ENCODE results near the gene PER2. TPM values are rescaled to one million over a fixed set of nuclear protein-coding genes. Genes with fewer than 3 reads are reported as not detected.

Gene PER2
- total RNA-seq, 4 donors from 2014 or later, result 6.2 to 28.0 (median 12.0) TPM

GRCh38 chr2:238237431-238238135 is 50.8 kb downstream of the PER2 start:
- Histone ChIP-seq H3K27me3 (peaks cover 0 to 56% (median 2%) of the 10 kb centered on the region in 4 donors), H3K9me3 (no peaks in the 10 kb centered on the region), H3K4me1 (peaks cover 15 to 37% (median 23%) of the 10 kb centered on the region in 3 donors), H3K36me3 (no peaks in the 10 kb centered on the region), H3K4me3 (no peak overlapping the region), H3K27ac (no peak overlapping the region)
- DNase-seq, result no peak
- 75 to 91% methylated on average over 7 to 11 of the region's 11 CpGs for WGBS, 2 donors
- intact Hi-C loops (cut with DNase I), result no loop called here
- TF ChIP-seq POLR2A (IDR thresholded peaks at IDR 0.05) (no peak), CTCF (IDR thresholded peaks at IDR 0.05) (no peak)

GRCh38 chr2:238236571-238236970 is 51.8 kb downstream of the PER2 start:
- peaks cover 15 to 38% (median 23%) of the 10 kb centered on the region in 3 donors for H3K4me1 ChIP-seq
- peaks cover 0 to 56% (median 2%) of the 10 kb centered on the region in 4 donors for H3K27me3 ChIP-seq
- no peaks in the 10 kb centered on the region for H3K9me3 ChIP-seq
- H3K4me3 ChIP-seq, result no peak overlapping the region
- no peak for DNase-seq
- no peaks in the 10 kb centered on the region for H3K36me3 ChIP-seq
- WGBS, 2 donors, result 85 to 90% methylated on average over 3 to 4 of the region's 4 CpGs
- TF ChIP-seq CTCF (IDR thresholded peaks at IDR 0.05), result no peak
- TF ChIP-seq POLR2A (IDR thresholded peaks at IDR 0.05), result no peak
- H3K27ac ChIP-seq, result no peak overlapping the region
- intact Hi-C loops (cut with DNase I), result no loop called here

GRCh38 chr2:238235856-238236255 is 52.6 kb downstream of the PER2 start:
- Histone ChIP-seq H3K4me3 (no peak overlapping the region), H3K9me3 (no peaks in the 10 kb centered on the region), H3K27me3 (peaks cover 0 to 56% (median 2%) of the 10 kb centered on the region in 4 donors), H3K36me3 (no peaks in the 10 kb centered on the region), H3K4me1 (peaks cover 18 to 38% (median 20%) of the 10 kb centered on the region in 3 donors), H3K27ac (no peak overlapping the region)
- no peak for DNase-seq
- no peak for TF ChIP-seq CTCF (IDR thresholded peaks at IDR 0.05)
- TF ChIP-seq POLR2A (IDR thresholded peaks at IDR 0.05), result no peak
- intact Hi-C loops (cut with DNase I), result no loop called here
- WGBS, 2 donors, result 77 to 88% methylated on average over 4 to 6 of the region's 7 CpGs

- Histone ChIP-seq H3K4me1 (peaks cover 13 to 36% (median 15%) of the 10 kb centered on the region in 3 donors), H3K27me3 (peaks cover 0 to 53% (median 2%) of the 10 kb centered on the region in 4 donors), H3K9me3 (no peaks in the 10 kb centered on the region), H3K4me3 (no peak overlapping the region), H3K36me3 (no peaks in the 10 kb centered on the region), H3K27ac (no peak overlapping the region)
- intact Hi-C loops (cut with DNase I), result no loop called here
- TF ChIP-seq POLR2A (IDR thresholded peaks at IDR 0.05), result no peak
- TF ChIP-seq CTCF (IDR thresholded peaks at IDR 0.05), result no peak
- 52 to 69% methylated on average over 11 of the region's 11 CpGs for WGBS, 2 donors
- no peak for DNase-seq
These were observed 53.1 kb downstream of the PER2 start for GRCh38 chr2:238235331-238235732.

GRCh38 chr2:238233625-238234024 is 54.8 kb downstream of the PER2 start:
- Histone ChIP-seq H3K4me1 (peaks cover under 1 to 21% (median 6%) of the 10 kb centered on the region in 3 donors), H3K9me3 (no peaks in the 10 kb centered on the region), H3K27me3 (peaks cover 0 to 45% (median 2%) of the 10 kb centered on the region in 4 donors), H3K4me3 (no peak overlapping the region), H3K27ac (no peak overlapping the region), H3K36me3 (no peaks in the 10 kb centered on the region)
- DNase-seq, result no peak
- intact Hi-C loops (cut with DNase I), result no loop called here
- 70 to 87% methylated on average over 12 of the region's 12 CpGs for WGBS, 2 donors
- TF ChIP-seq CTCF (IDR thresholded peaks at IDR 0.05) (no peak), POLR2A (IDR thresholded peaks at IDR 0.05) (no peak)

Measured in esophagus squamous epithelium (tissue), 5 donors.